Endothelial cell of umbilical vein (primary cell): Measurements from ENCODE around the gene HNRNPLL. TPM values are rescaled to one million over a fixed set of nuclear protein-coding genes. Genes with fewer than 3 reads are reported as not detected.

Experiments used
- BruUV-seq: library from RNA; stranded (reverse); fragments of 400-500 nt; replicated peaks from 2 replicates; lab custom pipeline; 2021; lab: Mats Ljungman, UMichigan
- CTCF ChIA-PET: fragments of 300-600, 350-600 bp; sonication (Branson Sonifier 250); formaldehyde crosslinking; loops from one replicate; lab custom pipeline; 2021; ENCODE audit warnings: antibody characterized with exemption, inconsistent platforms; lab: Charles Lee
- POLR2A ChIA-PET: fragments of 300-600, 350-600 bp; sonication (Branson Sonifier 250); formaldehyde crosslinking; loops from one replicate; lab custom pipeline; 2021; ENCODE audit warnings: antibody characterized with exemption, inconsistent platforms; lab: Charles Lee
- DNase-seq: peaks from one replicate; pipeline ENCODE4 v3.0.0-alpha.2; 2011; ENCODE audit warnings: low read depth, low spot score
- FAIRE-seq: peaks from 2 replicates; lab custom pipeline; 2011; peaks lifted over from hg19 to GRCh38; lab: Jason Lieb, UNC
- H2AFZ ChIP-seq: 2 replicates; pipeline ENCODE4 v1.6.0; 2012; ENCODE audit warnings: low read depth, low read length, control low read depth, inconsistent platforms
- H3K27ac ChIP-seq: 2 replicates; pipeline ENCODE4 v1.5.1; 2011; ENCODE audit warnings: low read depth, mild to moderate bottlenecking, control low read depth, low read length, moderate library complexity; ENCODE audit not compliant: insufficient read depth
- H3K27me3 ChIP-seq, 2 experiments: 2 replicates each; pipeline versions ENCODE4 v1.6.0 to v1.6.1; 2011; ENCODE audit warnings: low read length in 2 of 2, mixed read lengths in 1 of 2; ENCODE audit not compliant: control insufficient read depth in 2 of 2, insufficient read depth in 2 of 2
- H3K36me3 ChIP-seq, 2 experiments: 2 replicates in 1 of 2; 3 replicates in 1 of 2; pipeline ENCODE4 v1.5.1; 2011; ENCODE audit warnings: low read length in 2 of 2, mild to moderate bottlenecking in 1 of 2, moderate library complexity in 1 of 2; ENCODE audit not compliant: control insufficient read depth in 2 of 2, insufficient read depth in 2 of 2; ENCODE audit errors: extremely low read depth in 1 of 2
- H3K4me1 ChIP-seq: 3 replicates; pipeline ENCODE4 v1.5.1; 2011; ENCODE audit warnings: mild to moderate bottlenecking, low read length; ENCODE audit not compliant: control insufficient read depth, insufficient read depth; ENCODE audit errors: extremely low read depth
- H3K4me2 ChIP-seq: 2 replicates; pipeline ENCODE4 v1.6.1; 2011; ENCODE audit warnings: low read length, control low read depth, mixed read lengths; ENCODE audit not compliant: insufficient read depth
- H3K4me3 ChIP-seq, 3 experiments: fragments of 200-600 bp in 1 of 3; sonication (generic), shearing (Covaris generic) in 1 of 3; replicated peaks in 1 of 3; 2 replicates each; pipeline ENCODE4 v1.5.1; 2011 to 2016; ENCODE audit warnings: control low read depth in 3 of 3, low read length in 3 of 3, mild to moderate bottlenecking in 2 of 3, inconsistent platforms in 1 of 3, low read depth in 1 of 3, moderate library complexity in 1 of 3; ENCODE audit not compliant: insufficient read depth in 1 of 3
- H3K79me2 ChIP-seq: 2 replicates; pipeline ENCODE4 v1.6.0; 2012; ENCODE audit warnings: low read length, inconsistent platforms; ENCODE audit not compliant: control insufficient read depth, insufficient read depth
- H3K9ac ChIP-seq: replicated peaks from 2 replicates; pipeline ENCODE3; 2011; ENCODE audit warnings: low read length, control low read depth; ENCODE audit not compliant: insufficient read depth; ENCODE audit errors: extremely low read depth
- H3K9me1 ChIP-seq: replicated peaks from 3 replicates; pipeline ENCODE4 v1.6.0; 2011; ENCODE audit warnings: mild to moderate bottlenecking, low read length; ENCODE audit not compliant: control insufficient read depth, insufficient read depth; ENCODE audit errors: extremely low read depth
- H3K9me3 ChIP-seq: replicated peaks from 2 replicates; pipeline ENCODE4 v1.5.1; 2012; ENCODE audit warnings: low read length, inconsistent platforms; ENCODE audit not compliant: control insufficient read depth, insufficient read depth
- H4K20me1 ChIP-seq: replicated peaks from 2 replicates; pipeline ENCODE3; 2011; ENCODE audit warnings: mild to moderate bottlenecking, low read length; ENCODE audit not compliant: control insufficient read depth, insufficient read depth; ENCODE audit errors: extremely low read depth
- CTCF ChIP-seq, 2 donors: IDR thresholded peaks; 1 replicate in 1 of 2; 2 replicates in 1 of 2; pipeline ENCODE4 v1.5.1; 2011; ENCODE audit warnings: low read length in 2 of 2, mild to moderate bottlenecking in 2 of 2, moderate library complexity in 2 of 2, control low read depth in 1 of 2, inconsistent platforms in 1 of 2, low read depth in 1 of 2; ENCODE audit not compliant: insufficient read depth in 1 of 2; ENCODE audit errors: extremely low read depth in 1 of 2
- EZH2 ChIP-seq: IDR thresholded peaks from 2 replicates; pipeline ENCODE4 v1.6.1; 2012; ENCODE audit warnings: borderline replicate concordance, low read depth, mild to moderate bottlenecking, moderate library complexity, low read length, inconsistent platforms; ENCODE audit not compliant: severe bottlenecking
- FOS ChIP-seq: IDR thresholded peaks from 2 replicates; pipeline ENCODE4 v1.6.1; 2011; ENCODE audit warnings: mild to moderate bottlenecking, low read length, moderate library complexity, borderline replicate concordance; ENCODE audit not compliant: insufficient read depth
- GATA2 ChIP-seq: IDR thresholded peaks from 2 replicates; pipeline ENCODE4 v1.7.0; 2011; ENCODE audit warnings: low read depth, mild to moderate bottlenecking, moderate library complexity, mixed read lengths, low read length; ENCODE audit not compliant: insufficient read length, insufficient read depth
- JUN ChIP-seq: IDR thresholded peaks from 2 replicates; pipeline ENCODE4 v1.6.1; 2011; ENCODE audit warnings: borderline replicate concordance, low read depth; ENCODE audit not compliant: insufficient read length, insufficient read depth
- MAX ChIP-seq: IDR thresholded peaks from 2 replicates; pipeline ENCODE4 v1.6.1; 2011; ENCODE audit not compliant: insufficient read depth, insufficient read length
- MYC ChIP-seq: IDR thresholded peaks from one replicate; pipeline ENCODE4 v1.6.1; 2011; ENCODE audit warnings: mild to moderate bottlenecking, low read depth, low read length
- POLR2A ChIP-seq: IDR thresholded peaks from 2 replicates; pipeline ENCODE4 v1.6.1; 2012; ENCODE audit warnings: low read depth, mild to moderate bottlenecking, control low read depth, low read length
- POLR2AphosphoS5 ChIP-seq: IDR thresholded peaks from 2 replicates; pipeline ENCODE4 v1.6.1; 2012; ENCODE audit warnings: low read depth, mild to moderate bottlenecking, control low read depth, low read length, moderate library complexity; ENCODE audit not compliant: insufficient read depth
- dilution Hi-C: fragments of 300-500 bp; cut with MboI; formaldehyde crosslinking; loops from one replicate; pipeline ENCODE4 v1.15.0; 2019; ENCODE audit warnings: low sequenced_read_pairs; ENCODE audit not compliant: extremely low pct_ligation_motif_present
- intact Hi-C: fragments of 100-400 bp; cut with micrococcal nuclease; formaldehyde crosslinking; loops from one replicate; pipeline ENCODE4 v1.10.0; 2022
- polyA plus RNA-seq, 4 experiments: library from polyadenylated mRNA; depleted of rRNA in 3 of 4; stranded (reverse) in 3 of 4; unstranded in 1 of 4; fragments of >200 nt; gene quantifications; 2 replicates each; pipeline versions ENCODE4 v1.2.1 to v1.2.3, GENCODE V29; 2011 to 2012; ENCODE audit warnings: missing spikeins in 1 of 4
- total RNA-seq: library from RNA; stranded (reverse); gene quantifications from 2 replicates; pipeline ENCODE4 v1.2.3, GENCODE V29; 2021

The HNRNPLL gene
- total and polyA plus RNA-seq, 2 donors (not counting 3 experiments of a cell fraction or from before 2014, with no cell fraction given) = 19.8 to 56.2 TPM

GRCh38 chr2:38635139-38635538, 32.4 kb upstream of the HNRNPLL start:
- Histone ChIP-seq H3K4me2 (no peak overlapping the region), H3K79me2 (no peaks in the 10 kb centered on the region), H2AFZ (no peak overlapping the region), H3K9ac (no peak overlapping the region), H3K9me1 (no peaks in the 10 kb centered on the region), H3K4me1 (no peaks in the 10 kb centered on the region), H3K4me3 (no peak overlapping the region), H3K9me3 (no peaks in the 10 kb centered on the region), H3K36me3 (no peaks in the 10 kb centered on the region), H3K27ac (no peak overlapping the region), H4K20me1 (no peaks in the 10 kb centered on the region), H3K27me3 (no peaks in the 10 kb centered on the region)
- ChIA-PET CTCF (interaction anchor here (0.8 to 1.1 kb wide), 2 partner anchors 32 to 53 kb away, joined by 3 to 4 read pairs; no protein-coding TSS in a partner anchor), POLR2A (no interaction called here)
- dilution Hi-C loops (no loop called here), intact Hi-C loops (no loop called here)
- no peak for DNase-seq
- FAIRE-seq = no peak
- no TSS peak for BruUV-seq
- TF ChIP-seq JUN (no peak), FOS (no peak), MAX (no peak), MYC (no peak), GATA2 (no peak), POLR2A (no peak), EZH2 (no peak), CTCF (IDR thresholded peaks at IDR 0.05; ENCODE audit: extremely low read depth in 1 of 2, insufficient read depth in 1 of 2, low read depth in 1 of 2, low read length in 2 of 2) (no peak), POLR2AphosphoS5 (no peak)
